GM04503 (cell line): ENCODE measurements around the gene OR7A5.
"Not testable (repeated sequence)": the region's sequence is repeated elsewhere in the genome, so short reads cannot be mapped to it uniquely, and the experiment has no call there.

Experiments used
- DNase-seq: peaks from one replicate; pipeline ENCODE4 v3.0.0-alpha.2; 2012; ENCODE audit warnings: low read depth

Gene OR7A5

GRCh38 chr19:14784730-14785101 lies 50.3 kb downstream of the OR7A5 start:
- DNase-seq = not testable (repeated sequence)

GRCh38 chr19:14783410-14783998 lies 51.5 kb downstream of the OR7A5 start:
- DNase-seq = not testable (repeated sequence)

GRCh38 chr19:14782626-14783409 lies 52.2 kb downstream of the OR7A5 start:
- no peak for DNase-seq

- not testable (repeated sequence) for DNase-seq
Measured at GRCh38 chr19:14781713-14782536, 53.1 kb downstream of the OR7A5 start.

- not testable (repeated sequence) for DNase-seq
Measured at GRCh38 chr19:14780622-14781225, 54.3 kb downstream of the OR7A5 start.

- no peak for DNase-seq
Measured at GRCh38 chr19:14779151-14779550, 55.8 kb downstream of the OR7A5 start.

- not testable (repeated sequence) for DNase-seq
Measured at GRCh38 chr19:14778110-14778845, 56.7 kb downstream of the OR7A5 start, which contains the start of gene ADGRE2. TSS of gene ADGRE2 (minus strand) at chr19:14778560. CDS start at chr19:14776756, 1,804 bp downstream.

GRCh38 chr19:14777645-14778044 lies 57.3 kb downstream of the OR7A5 start:
- DNase-seq = not testable (repeated sequence)
